Endodermal cell (in vitro differentiated cells): ENCODE data around the gene LRIG3. TPM values are rescaled to one million over a fixed set of nuclear protein-coding genes. Genes with fewer than 3 reads are reported as not detected.
A peak's percentile ranks its signal among the peaks of the same experiment; 100 is the strongest.

ENCODE experiments used
- DNase-seq: peaks from one replicate; pipeline ENCODE4 v3.0.0-alpha.2; 2017
- H3K27ac ChIP-seq: 2 replicates; pipeline ENCODE4 v1.5.1; 2013; ENCODE audit warnings: mild to moderate bottlenecking, low read depth, low read length, moderate library complexity
- H3K27me3 ChIP-seq: 2 replicates; pipeline ENCODE4 v1.6.1; 2013; ENCODE audit warnings: mild to moderate bottlenecking, low read length, moderate library complexity; ENCODE audit not compliant: insufficient read depth, control insufficient read depth, poor library complexity, severe bottlenecking
- H3K36me3 ChIP-seq: 2 replicates; pipeline ENCODE4 v1.7.0; 2013; ENCODE audit warnings: mild to moderate bottlenecking, low read length, moderate library complexity; ENCODE audit not compliant: control insufficient read depth, insufficient read depth
- H3K4me1 ChIP-seq: one replicate; pipeline ENCODE4 v1.7.0; 2013; ENCODE audit warnings: low read length; ENCODE audit not compliant: control insufficient read depth, insufficient read depth
- H3K4me3 ChIP-seq: 2 replicates; pipeline ENCODE4 v1.5.1; 2013; ENCODE audit warnings: mild to moderate bottlenecking, low read length, moderate library complexity
- H3K9ac ChIP-seq: 2 replicates; pipeline ENCODE4 v1.6.1; 2013; ENCODE audit warnings: mild to moderate bottlenecking, low read length, moderate library complexity; ENCODE audit not compliant: poor library complexity, severe bottlenecking; ENCODE audit errors: extremely low read depth
- H3K9me3 ChIP-seq: 2 replicates; pipeline ENCODE4 v1.6.1; 2013; ENCODE audit warnings: mild to moderate bottlenecking, low read length, moderate library complexity; ENCODE audit not compliant: control insufficient read depth
- H3K27ac Mint-ChIP-seq: 2 replicates; pipeline ENCODE4 v1.8.0; 2020; ENCODE audit warnings: mixed read lengths
- H3K27me3 Mint-ChIP-seq: 2 replicates; pipeline ENCODE4 v1.8.0; 2021; ENCODE audit warnings: mild to moderate bottlenecking, mixed read lengths; ENCODE audit not compliant: insufficient read depth
- H3K36me3 Mint-ChIP-seq: 2 replicates; pipeline ENCODE4 v1.8.0; 2020; ENCODE audit warnings: low read depth, mixed read lengths
- H3K4me1 Mint-ChIP-seq: 2 replicates; pipeline ENCODE4 v1.8.0; 2020; ENCODE audit warnings: mixed read lengths
- H3K4me3 Mint-ChIP-seq: 2 replicates; pipeline ENCODE4 v1.8.0; 2020; ENCODE audit warnings: mild to moderate bottlenecking, moderate library complexity, mixed read lengths
- H3K9me3 Mint-ChIP-seq: 2 replicates; pipeline ENCODE4 v1.8.0; 2020; ENCODE audit warnings: mild to moderate bottlenecking, mixed read lengths
- WGBS, 2 experiments: methylation state at CpG; one replicate each; pipeline versions ENCODE4 v1.1.5 to v1.1.7; 2013; ENCODE audit warnings: missing lambda C conversion rate in 2 of 2, mixed read lengths in 1 of 2; ENCODE audit not compliant: insufficient coverage in 1 of 2, insufficient read length in 1 of 2; 5-methylcytosine and 5-hydroxymethylcytosine counted together
- total RNA-seq, 2 donors: library from RNA; stranded (reverse); fragmentation: NEBNext Ultra II Directional in 1 of 2; extraction: Animal tissue kit (Norgen Biotek cat#: 25700) in 1 of 2; gene quantifications; 2 replicates in 1 of 2; 3 replicates in 1 of 2; pipeline ENCODE4 v1.2.1, GENCODE V29; 2021
- TF ChIP-seq, protein P1 (sequence below): fragments of 200-600 bp; sonication (generic); conservative IDR thresholded peaks from 2 replicates; pipeline ENCODE4 v1.5.0; 2021; ENCODE audit warnings: antibody characterized with exemption, mild to moderate bottlenecking

Gene LRIG3
- total RNA-seq, 2 donors from 2014 or later = 196 to 367 TPM

DNA sequence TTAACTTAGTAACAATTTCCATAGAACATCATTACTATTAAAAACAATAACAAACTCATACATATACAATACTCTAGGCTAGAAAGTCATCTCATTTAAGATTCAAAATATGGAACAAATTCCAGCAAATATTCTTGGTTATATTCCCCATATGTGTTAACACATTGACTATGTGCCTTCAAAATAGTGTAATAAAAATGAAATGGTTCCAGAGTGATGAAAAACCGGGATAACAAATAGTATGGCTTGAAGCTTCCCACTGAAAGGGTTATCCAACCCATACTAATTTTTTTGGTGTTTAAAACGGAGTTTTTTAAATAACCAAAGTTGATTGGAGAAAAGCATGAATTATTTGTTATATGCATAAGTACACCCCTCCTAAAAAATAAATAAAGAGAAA, 5.3 kb downstream of the LRIG3 start:
- Histone ChIP-seq H3K9ac (peak overlapping the region; percentile 99), H3K4me3 (peak overlapping the region; percentile 95), H3K27ac (no peak overlapping the region), H3K4me1 (peaks cover 13% of the 10 kb centered on the region), H3K36me3 (peaks cover 94% of the 10 kb centered on the region), H3K9me3 (no peaks in the 10 kb centered on the region), H3K27me3 (no peaks in the 10 kb centered on the region)
- Mint-ChIP-seq H3K9me3 (no peaks in the 10 kb centered on the region), H3K27me3 (no peaks in the 10 kb centered on the region), H3K27ac (peak overlapping the region; percentile 95), H3K4me3 (peak overlapping the region; percentile 97), H3K36me3 (peaks cover 80% of the 10 kb centered on the region), H3K4me1 (peaks cover 48% of the 10 kb centered on the region)
- 92% methylated on average over 1 of the region's 2 CpGs; no CpG with 5 or more reads in 1 of the 2 experiments for WGBS, 2 experiments
- TF ChIP-seq, protein P1, sequence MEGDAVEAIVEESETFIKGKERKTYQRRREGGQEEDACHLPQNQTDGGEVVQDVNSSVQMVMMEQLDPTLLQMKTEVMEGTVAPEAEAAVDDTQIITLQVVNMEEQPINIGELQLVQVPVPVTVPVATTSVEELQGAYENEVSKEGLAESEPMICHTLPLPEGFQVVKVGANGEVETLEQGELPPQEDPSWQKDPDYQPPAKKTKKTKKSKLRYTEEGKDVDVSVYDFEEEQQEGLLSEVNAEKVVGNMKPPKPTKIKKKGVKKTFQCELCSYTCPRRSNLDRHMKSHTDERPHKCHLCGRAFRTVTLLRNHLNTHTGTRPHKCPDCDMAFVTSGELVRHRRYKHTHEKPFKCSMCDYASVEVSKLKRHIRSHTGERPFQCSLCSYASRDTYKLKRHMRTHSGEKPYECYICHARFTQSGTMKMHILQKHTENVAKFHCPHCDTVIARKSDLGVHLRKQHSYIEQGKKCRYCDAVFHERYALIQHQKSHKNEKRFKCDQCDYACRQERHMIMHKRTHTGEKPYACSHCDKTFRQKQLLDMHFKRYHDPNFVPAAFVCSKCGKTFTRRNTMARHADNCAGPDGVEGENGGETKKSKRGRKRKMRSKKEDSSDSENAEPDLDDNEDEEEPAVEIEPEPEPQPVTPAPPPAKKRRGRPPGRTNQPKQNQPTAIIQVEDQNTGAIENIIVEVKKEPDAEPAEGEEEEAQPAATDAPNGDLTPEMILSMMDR = no peak
- no peak for DNase-seq

DNA sequence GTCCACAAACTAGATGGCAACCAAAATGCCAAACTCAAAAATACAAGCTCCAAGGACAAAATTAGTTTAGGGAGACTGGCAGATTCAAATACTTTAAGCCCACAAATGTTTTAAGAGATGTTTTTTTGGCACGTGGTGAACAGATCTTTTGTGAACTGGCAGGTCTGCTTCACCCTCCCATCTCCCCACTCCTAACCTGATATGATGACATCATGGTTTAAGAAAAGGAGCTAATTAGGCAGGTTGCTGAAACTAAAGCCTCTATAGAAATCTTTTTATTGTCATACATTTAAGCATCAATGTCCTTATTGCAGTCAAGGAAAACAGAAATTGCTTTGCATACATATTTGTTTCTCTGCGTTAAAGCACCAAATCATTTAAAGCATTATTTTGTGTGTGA, 5.8 kb downstream of the LRIG3 start:
- H3K4me3 Mint-ChIP-seq = peak overlapping the region; percentile 97
- Histone ChIP-seq H3K4me1 (peaks cover 17% of the 10 kb centered on the region), H3K27ac (no peak overlapping the region), H3K9ac (peak overlapping the region; percentile 99), H3K27me3 (no peaks in the 10 kb centered on the region), H3K4me3 (peak overlapping the region; percentile 95), H3K36me3 (peaks cover 99% of the 10 kb centered on the region), H3K9me3 (no peaks in the 10 kb centered on the region)
- DNase-seq = no peak
- H3K9me3 Mint-ChIP-seq = no peaks in the 10 kb centered on the region
- peaks cover 53% of the 10 kb centered on the region for H3K4me1 Mint-ChIP-seq
- TF ChIP-seq, protein P1 = no peak
- peaks cover 83% of the 10 kb centered on the region for H3K36me3 Mint-ChIP-seq
- peak overlapping the region; percentile 45 for H3K27ac Mint-ChIP-seq
- WGBS, 2 experiments = 50% methylated on average over 1 of the region's 2 CpGs; no CpG with 5 or more reads in 1 of the 2 experiments
- H3K27me3 Mint-ChIP-seq = no peaks in the 10 kb centered on the region

DNA sequence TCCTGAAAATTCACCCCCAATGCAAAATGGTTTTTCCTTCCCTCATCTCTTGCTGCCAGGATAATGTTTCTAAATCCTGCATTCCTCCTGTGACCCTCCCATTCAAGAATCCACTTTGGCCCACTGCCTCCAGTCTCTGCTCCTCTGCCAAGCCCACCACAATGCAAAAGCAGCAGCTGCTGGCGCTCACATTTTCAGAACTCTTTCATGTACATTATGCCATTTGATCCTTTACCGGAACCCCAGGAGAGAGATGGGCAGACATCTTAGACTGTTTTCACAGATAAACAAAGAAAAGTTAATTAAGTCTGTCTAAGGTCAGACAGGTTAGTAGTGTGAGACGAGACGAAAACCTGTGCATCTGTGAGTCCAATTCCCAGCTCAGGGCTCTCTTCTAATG, 12.9 kb downstream of the LRIG3 start:
- 87 to 96% methylated on average over 3 to 4 of the region's 4 CpGs for WGBS, 2 experiments
- H3K4me1 Mint-ChIP-seq = peaks cover 40% of the 10 kb centered on the region
- no peak for DNase-seq
- TF ChIP-seq, protein P1 = no peak
- H3K27me3 Mint-ChIP-seq = no peaks in the 10 kb centered on the region
- H3K4me3 Mint-ChIP-seq = no peak overlapping the region
- no peaks in the 10 kb centered on the region for H3K27me3 ChIP-seq
- peaks cover 6% of the 10 kb centered on the region for H3K9me3 Mint-ChIP-seq
- H3K4me3 ChIP-seq = peak overlapping the region; percentile 27
- H3K9me3 ChIP-seq = no peaks in the 10 kb centered on the region
- H3K27ac ChIP-seq = peak overlapping the region; percentile 32
- peak overlapping the region; percentile 54 for H3K27ac Mint-ChIP-seq
- H3K4me1 ChIP-seq = peaks cover 18% of the 10 kb centered on the region
- no peak overlapping the region for H3K9ac ChIP-seq
- peaks cover 87% of the 10 kb centered on the region for H3K36me3 Mint-ChIP-seq
- H3K36me3 ChIP-seq = peaks cover 86% of the 10 kb centered on the region
